Hepatic stellate cell (primary cell): ENCODE results near the gene LAMTOR2.
A peak's percentile ranks its signal among the peaks of the same experiment; 100 is the strongest.

Experiments
- DNase-seq: peaks from one replicate; pipeline ENCODE4 v3.0.0; 2011; ENCODE audit warnings: low spot score

The LAMTOR2 gene

DNA sequence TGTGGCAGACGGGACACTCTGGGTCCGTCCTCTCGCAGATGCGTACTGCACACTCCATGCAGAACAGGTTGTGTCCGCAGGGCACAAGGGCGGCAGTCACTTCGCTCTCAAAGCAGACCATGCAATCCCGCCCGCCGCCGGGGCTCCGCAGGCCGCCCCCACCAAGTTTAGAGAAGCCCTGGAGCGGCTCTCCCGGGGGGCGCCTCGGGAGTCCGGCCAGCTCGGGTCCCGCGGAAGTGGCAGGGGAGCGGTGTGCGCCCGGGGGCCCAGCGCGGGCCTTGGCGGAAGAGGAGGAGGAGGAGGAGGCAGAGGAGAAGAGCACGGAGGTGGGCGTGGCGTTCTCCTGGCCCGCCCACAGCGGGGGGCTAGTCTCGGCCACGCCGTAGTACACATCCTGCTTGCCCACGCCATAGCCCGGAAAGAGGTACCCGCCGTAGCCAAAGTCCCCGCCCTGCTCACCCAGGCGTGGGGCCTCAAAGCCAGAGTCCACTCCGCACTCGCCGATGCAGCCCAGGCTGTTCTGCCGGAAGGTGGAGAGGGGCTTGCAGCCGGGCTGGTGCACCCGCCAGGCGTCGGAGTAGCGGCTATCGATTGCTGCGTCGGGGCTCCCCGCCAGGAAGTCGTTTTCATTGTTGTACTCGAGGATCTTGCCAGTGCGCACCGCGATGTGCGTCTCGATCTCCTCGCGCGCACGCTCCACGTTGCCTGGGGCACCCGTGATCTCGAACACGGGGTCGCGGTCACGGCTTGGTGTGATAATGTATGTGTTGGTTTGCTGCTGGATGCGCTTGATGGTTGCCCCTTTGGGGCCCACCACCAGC, 22.2 kb downstream of the LAMTOR2 start:
- DNase-seq: no peak

DNA sequence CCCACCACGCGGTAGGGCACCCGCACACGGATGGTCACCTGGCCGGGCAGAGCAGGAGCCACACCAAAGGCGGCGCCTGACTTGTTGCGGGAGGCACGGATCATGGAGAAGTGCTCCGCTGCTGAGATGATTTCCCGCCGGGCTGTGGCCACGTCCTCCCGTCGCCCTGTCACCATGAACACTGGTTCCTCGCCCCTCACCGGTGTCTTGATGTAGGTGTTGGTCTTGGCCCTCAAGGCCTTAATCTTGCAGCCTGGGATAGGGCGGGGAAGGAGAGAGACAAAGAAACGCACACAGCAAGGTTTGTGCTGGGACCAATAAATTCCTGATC, 22.8 kb downstream of the LAMTOR2 start:
- DNase-seq: no peak

DNA sequence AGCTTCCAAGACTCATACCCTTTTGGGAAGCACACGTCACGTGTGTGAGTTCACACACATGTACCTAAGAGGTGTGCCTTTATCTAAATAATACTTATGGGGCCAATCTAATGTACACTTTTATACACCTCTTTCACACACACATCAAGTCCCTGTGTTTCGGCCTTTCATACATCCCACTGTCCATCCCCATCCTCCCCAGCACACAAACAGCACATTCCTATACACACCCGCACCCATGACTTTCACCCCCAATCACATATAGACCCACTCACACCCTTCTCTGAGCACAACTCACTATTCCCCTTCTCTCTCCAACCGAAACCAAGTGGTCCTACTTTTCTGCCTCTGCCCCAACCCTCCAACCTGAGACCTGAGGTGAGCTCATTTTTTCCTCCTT, 24.1 kb downstream of the LAMTOR2 start:
- DNase-seq: no peak

- DNase-seq: no peak
Observed at GRCh38 chr1:156079762-156080161, 25.2 kb downstream of the LAMTOR2 start.

GRCh38 chr1:156080241-156080862, 25.8 kb downstream of the LAMTOR2 start:
- DNase-seq: no peak

DNA sequence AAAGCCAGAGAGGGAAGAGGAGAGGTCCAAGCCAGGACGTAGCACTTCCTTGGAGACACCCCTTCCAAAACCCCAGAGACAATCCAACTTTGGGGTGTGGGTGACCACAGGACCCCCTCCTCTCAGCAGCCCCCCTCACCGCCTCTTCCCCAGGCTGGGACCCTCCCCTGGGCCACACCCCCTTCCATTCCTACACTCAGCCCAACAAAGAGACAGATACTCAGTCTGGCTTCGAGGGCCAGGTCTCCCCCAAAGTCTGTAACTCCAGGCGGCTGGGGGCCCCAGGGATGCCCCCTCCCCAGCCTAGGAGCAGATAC, 26.2 kb downstream of the LAMTOR2 start:
- no peak for DNase-seq

DNA sequence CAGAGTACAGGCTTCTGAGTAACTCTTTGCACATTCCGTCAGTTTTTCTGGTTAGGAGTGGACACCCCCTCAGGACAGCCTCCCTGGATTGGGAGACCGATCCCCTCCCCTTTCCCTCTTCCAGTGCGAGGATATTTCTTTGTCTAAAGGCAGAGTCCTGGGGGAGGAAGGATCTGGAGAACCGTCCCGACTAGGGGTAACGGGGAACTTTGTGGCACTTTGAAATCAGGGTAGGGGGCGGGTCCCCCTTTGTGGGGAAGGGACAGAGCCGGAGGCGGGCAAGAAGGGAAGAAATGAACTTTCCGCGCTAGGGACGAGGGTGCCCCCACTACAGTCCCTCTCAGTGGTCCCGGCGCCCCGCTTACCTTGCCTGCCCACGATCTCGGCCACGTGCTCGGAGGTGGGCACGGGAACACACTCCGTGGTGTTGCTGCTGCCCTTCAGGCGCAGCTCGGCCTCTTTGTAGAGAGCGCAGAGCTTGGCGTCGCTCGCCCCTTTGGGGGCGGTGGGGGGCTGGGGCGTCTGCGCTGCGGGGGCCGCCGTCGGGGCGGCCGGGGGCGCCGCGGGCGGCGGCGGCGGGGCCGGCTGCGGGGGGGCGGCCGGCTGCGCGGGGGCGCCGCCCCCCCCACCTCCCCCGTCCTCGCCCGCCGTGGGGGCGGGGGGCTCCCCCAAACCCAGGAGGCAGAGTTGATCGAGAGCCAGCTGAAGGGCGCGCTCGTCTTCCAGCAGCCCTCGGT, 26.8 kb downstream of the LAMTOR2 start:
- DNase-seq: no peak

GRCh38 chr1:156081917-156082308, 27.3 kb downstream of the LAMTOR2 start:
- DNase-seq: no peak

- peak; percentile 90 for DNase-seq
Observed at GRCh38 chr1:156082309-156083091, 27.9 kb downstream of the LAMTOR2 start, which contains the start of gene MEX3A. TSS of gene MEX3A (minus strand) at chr1:156082465. CDS start at chr1:156081998, 467 bp downstream.

- no peak for DNase-seq
Observed at GRCh38 chr1:156083800-156084790, 29.5 kb downstream of the LAMTOR2 start.

DNA sequence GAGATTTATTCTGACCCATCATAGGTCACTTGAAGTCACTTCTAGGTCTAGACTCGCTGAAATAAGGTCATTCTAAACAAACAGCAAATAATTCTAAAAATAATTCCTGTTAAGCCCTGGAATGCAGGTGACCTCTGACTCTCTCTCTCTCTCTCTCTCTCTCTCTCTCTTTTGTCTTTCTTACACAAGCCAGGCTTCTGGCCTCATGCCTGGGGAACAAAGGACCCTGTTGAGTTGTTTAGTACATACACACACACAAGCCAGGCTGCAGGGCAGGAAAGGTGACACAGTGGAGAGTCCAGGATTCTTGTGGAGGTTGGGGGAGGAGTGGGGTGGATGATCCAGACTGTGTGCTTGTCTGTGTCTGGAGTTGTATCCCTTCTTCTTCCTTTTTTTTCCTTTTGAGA, 31.7 kb downstream of the LAMTOR2 start:
- DNase-seq: no peak

DNA sequence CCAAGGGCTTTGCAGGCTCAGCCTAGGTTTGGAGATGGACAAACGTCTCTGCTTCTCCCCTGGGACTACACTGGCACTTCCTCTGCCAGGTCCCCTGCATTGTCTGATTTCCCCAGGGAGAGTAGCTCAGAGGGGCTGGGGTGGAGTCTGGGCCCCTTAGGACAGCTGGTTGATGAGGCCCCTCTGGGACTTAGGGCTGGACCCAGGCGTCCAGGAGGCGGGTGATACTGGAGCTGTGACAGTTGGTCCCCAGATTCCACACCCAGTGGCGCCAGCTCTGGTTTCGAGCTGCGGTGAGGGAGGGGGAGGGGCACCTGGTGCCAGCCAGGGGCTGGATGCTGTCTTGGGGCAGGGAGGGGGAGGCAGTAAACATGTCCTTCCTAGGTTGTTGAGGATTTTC, 35.1 kb downstream of the LAMTOR2 start:
- DNase-seq: no peak

DNA sequence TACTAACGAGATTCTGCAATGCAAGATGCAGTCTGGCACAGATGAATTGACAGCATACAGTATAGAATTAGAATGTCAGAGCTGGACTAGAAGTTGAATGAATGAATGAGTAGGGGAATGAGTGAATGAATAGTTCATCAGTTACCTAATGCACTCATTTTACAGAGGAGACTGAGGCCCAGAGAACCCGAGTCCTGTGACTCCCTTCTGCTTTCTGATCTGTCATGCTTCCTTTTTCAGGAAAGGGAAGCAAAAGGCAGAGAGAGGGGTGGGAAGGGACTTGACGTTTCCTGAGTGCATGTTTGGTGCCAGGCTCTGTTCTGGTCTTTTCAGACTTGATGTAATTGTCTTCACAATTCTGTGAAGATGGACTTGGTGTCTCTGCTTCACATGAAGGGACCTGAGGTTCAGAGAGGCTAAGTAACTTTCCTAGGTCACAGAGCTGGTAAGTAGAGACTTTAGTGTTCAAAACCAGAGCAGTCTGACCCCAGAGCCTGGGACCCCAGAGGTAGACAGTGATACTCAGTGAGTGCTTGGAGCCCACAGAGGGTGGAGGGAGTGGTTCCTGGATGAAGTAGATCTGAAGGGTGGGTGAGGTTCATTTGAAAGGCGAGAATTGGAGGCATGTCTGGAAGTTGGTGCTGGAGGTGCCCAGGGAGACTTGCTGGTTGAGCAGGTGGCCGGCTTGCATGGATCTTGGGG, 35.7 kb downstream of the LAMTOR2 start:
- DNase-seq: no peak

- peak; percentile 74 for DNase-seq
Observed at GRCh38 chr1:156090840-156091188, 36.2 kb downstream of the LAMTOR2 start.

DNA sequence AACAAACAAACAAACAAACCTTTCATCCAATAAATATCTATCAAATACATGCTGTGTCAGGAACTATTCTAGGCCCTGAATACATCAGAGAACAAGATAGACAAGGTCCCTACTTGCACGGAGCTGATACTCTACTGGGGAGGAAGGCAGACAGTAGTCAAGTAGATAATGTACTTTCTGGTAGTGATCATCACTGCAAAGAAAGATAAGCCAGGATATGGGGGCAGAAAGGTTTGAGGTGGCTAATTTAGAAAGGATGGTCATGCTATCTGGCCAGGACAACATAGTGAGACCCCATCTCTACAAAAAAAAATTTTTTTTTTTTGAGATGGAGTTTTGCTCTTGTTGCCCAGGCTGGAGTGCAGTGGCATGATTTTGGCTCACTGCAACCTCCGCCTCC, 37.0 kb downstream of the LAMTOR2 start:
- no peak for DNase-seq

- no peak for DNase-seq
Observed at GRCh38 chr1:156095906-156096508, 41.4 kb downstream of the LAMTOR2 start.

DNA sequence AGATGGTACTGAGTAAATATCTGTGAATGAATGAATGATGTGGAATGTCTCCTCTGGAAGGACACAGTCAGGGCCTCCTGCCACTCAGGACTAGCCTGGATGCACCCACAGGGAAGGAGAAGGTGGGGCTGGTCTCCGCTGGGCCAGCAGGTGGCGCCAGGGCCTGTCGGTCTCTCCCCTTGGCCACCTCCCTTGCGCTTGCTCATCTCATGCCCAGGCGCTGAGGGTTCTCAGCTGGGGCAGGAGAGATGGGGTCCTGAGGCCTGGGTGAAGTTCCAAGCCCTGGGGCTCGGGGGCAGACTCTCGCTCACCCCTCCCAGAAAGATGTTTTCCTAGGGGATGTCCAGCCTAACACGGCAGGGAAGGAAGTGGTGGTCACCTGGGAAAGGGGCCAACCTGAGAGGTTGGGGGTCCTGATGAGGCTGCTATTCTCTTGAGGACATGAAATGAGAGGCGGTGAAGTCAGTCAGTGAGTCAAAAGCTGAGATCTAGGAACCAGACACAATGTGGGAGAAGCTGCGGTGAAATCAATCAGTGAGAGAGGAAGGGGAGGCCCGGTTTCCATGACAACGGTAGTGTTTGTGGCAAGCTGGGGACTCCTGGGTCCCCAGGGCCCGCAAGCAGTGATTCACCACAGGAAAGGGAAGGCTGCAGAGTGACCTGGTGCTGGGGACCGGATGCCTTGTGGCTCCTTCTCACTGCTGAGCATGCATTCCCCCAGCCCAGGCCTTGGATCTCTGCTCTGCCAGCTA, 42.2 kb downstream of the LAMTOR2 start:
- peak; percentile 90 for DNase-seq

GRCh38 chr1:156097499-156098178, 43.1 kb downstream of the LAMTOR2 start:
- DNase-seq: no peak

DNA sequence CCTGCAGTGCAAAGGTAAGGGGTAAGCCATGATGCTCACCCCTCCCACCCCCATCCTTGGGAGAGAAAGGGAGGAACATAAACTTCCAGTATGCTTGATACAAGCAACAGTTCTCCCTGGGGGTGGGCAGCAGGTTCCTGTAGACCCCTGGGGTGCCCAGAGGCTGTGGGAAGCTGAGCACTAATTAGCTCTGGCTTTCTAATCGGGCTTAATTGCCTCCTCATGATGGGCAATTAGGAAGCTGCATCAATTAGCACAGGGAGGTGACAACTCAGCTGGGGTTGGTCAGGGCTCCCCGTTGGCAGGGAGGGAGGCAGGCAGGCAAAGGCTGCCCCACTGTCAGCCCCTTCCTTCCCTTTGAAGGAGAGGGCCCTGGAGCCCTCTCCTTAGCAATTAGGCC, 44.2 kb downstream of the LAMTOR2 start:
- no peak for DNase-seq
